Immature natural killer cell (primary cell): ENCODE data around the gene TMEM186. TPM values are rescaled to one million over a fixed set of nuclear protein-coding genes. Genes with fewer than 3 reads are reported as not detected.
"Not testable (repeated sequence)": the region's sequence is repeated elsewhere in the genome, so short reads cannot be mapped to it uniquely, and the experiment has no call there.

Source experiments
- DNase-seq, 3 donors: peaks; one replicate each; pipeline ENCODE4 v3.0.0; 2022; ENCODE audit warnings: mixed read lengths in 1 of 3
- H3K27ac Mint-ChIP-seq, 6 donors: one replicate each; pipeline ENCODE4 v1.8.0; 2020; ENCODE audit warnings: mixed read lengths in 6 of 6, mild to moderate bottlenecking in 5 of 6, inconsistent platforms in 4 of 6, moderate library complexity in 3 of 6
- H3K27me3 Mint-ChIP-seq, 3 donors: one replicate each; pipeline ENCODE4 v1.8.0; 2020 to 2021; ENCODE audit warnings: low read depth in 3 of 3, mild to moderate bottlenecking in 3 of 3, mixed read lengths in 3 of 3, moderate library complexity in 3 of 3, inconsistent platforms in 1 of 3
- H3K36me3 Mint-ChIP-seq, 3 donors: one replicate each; pipeline ENCODE4 v1.8.0; 2020; ENCODE audit warnings: mixed read lengths in 3 of 3, inconsistent platforms in 2 of 3, mild to moderate bottlenecking in 2 of 3
- H3K4me1 Mint-ChIP-seq, 2 donors: one replicate each; pipeline ENCODE4 v1.8.0; 2020; ENCODE audit warnings: inconsistent platforms in 2 of 2, mild to moderate bottlenecking in 2 of 2, mixed read lengths in 2 of 2, moderate library complexity in 1 of 2
- H3K4me3 Mint-ChIP-seq, 5 donors: one replicate each; pipeline ENCODE4 v1.8.0; 2020; ENCODE audit warnings: mild to moderate bottlenecking in 5 of 5, mixed read lengths in 5 of 5, inconsistent platforms in 3 of 5, moderate library complexity in 3 of 5
- H3K9me3 Mint-ChIP-seq, 6 donors: one replicate each; pipeline ENCODE4 v1.8.0; 2020; ENCODE audit warnings: mild to moderate bottlenecking in 6 of 6, mixed read lengths in 6 of 6, inconsistent platforms in 4 of 6, moderate library complexity in 3 of 6
- polyA plus RNA-seq, 3 donors: library from polyadenylated mRNA; unstranded; fragments of 300-500 nt; fragmentation: Illumina TruSeq; gene quantifications; one replicate each; pipeline ENCODE4 v1.2.3, GENCODE V29; 2021

TMEM186 gene
- polyA plus RNA-seq, 3 donors from 2014 or later: 6.1 to 8.3 (median 7.0) TPM

DNA sequence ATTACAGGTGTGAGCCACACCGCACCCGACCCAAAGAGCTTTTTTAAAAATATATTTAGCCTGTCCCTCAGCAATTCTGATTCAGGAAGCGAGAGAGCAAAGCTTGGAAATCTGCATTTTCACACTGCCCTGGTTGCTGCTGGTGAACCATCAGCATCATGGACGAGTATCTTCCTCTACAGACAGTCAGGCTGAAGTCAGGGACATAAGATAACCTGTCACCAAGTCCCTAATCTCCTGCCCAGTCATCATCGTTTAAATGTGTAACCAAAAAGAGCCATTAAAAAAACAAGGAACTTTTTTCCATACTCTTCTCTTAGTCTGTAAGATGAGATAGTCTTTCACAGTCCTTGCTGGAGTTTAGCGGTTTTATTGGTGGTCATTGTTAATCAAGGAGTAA, 6.9 kb upstream of the TMEM186 start:
- DNase-seq: no peak
- Mint-ChIP-seq H3K4me3 (no peak overlapping the region), H3K9me3 (no peaks in the 10 kb centered on the region), H3K27ac (no peak overlapping the region), H3K36me3 (peaks cover 15 to 43% (median 28%) of the 10 kb centered on the region in 3 donors), H3K27me3 (peaks cover 0 to 2% (median 2%) of the 10 kb centered on the region in 3 donors), H3K4me1 (peaks cover 2 to 12% of the 10 kb centered on the region in 2 donors)

DNA sequence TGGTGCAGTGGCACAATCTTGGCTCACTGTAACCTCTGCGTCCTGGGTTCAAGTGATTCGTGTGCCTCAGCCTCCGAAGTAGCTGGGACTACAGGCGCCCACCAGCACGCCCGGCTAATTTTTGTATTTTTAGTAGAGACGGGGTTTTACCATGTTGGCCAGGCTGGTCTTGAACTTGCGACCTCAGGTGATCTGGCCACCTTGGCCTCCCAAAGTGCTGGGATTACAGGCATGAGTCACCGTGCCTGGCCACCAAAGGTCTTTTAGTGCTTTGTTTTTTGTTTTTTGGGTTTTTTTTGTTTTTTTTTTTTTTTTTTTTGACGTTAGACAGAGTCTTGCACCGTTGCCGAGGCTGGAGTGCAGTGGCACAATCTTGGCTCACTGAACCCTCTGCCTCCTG, 6.3 kb upstream of the TMEM186 start:
- not testable (repeated sequence) for DNase-seq, H3K9me3 Mint-ChIP-seq, H3K27me3 Mint-ChIP-seq, H3K27ac Mint-ChIP-seq, H3K4me3 Mint-ChIP-seq
- Mint-ChIP-seq H3K4me1 (peaks cover 7 to 18% of the 10 kb centered on the region in 2 donors), H3K36me3 (peaks cover 15 to 39% (median 24%) of the 10 kb centered on the region in 3 donors)

DNA sequence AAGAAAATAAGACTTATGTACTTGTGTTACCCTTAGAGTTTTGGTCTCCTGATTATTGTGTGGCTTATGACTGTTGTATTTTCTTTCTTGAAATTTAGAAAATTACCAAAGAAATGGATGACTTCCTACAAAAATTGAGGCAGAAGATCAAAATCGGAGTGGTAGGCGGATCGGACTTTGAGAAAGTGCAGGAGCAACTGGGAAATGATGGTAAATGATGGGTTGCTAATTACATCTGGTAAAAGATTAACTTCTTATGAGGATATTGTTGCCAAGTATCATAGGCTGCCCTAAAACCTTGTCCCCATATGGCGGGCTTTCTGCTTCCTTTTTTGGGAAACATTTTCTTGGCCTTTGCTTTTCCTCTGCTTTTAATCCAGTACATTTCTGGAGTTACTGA, 4.3 kb upstream of the TMEM186 start:
- H3K4me1 Mint-ChIP-seq: peaks cover 25 to 38% of the 10 kb centered on the region in 2 donors
- no peak overlapping the region for H3K4me3 Mint-ChIP-seq
- peak overlapping the region in 1 of 6 donors; percentile 12 for H3K27ac Mint-ChIP-seq
- no peak for DNase-seq
- peaks cover 5 to 7% (median 6%) of the 10 kb centered on the region in 3 donors for H3K27me3 Mint-ChIP-seq
- H3K36me3 Mint-ChIP-seq: peaks cover 14 to 30% (median 15%) of the 10 kb centered on the region in 3 donors
- H3K9me3 Mint-ChIP-seq: no peaks in the 10 kb centered on the region

DNA sequence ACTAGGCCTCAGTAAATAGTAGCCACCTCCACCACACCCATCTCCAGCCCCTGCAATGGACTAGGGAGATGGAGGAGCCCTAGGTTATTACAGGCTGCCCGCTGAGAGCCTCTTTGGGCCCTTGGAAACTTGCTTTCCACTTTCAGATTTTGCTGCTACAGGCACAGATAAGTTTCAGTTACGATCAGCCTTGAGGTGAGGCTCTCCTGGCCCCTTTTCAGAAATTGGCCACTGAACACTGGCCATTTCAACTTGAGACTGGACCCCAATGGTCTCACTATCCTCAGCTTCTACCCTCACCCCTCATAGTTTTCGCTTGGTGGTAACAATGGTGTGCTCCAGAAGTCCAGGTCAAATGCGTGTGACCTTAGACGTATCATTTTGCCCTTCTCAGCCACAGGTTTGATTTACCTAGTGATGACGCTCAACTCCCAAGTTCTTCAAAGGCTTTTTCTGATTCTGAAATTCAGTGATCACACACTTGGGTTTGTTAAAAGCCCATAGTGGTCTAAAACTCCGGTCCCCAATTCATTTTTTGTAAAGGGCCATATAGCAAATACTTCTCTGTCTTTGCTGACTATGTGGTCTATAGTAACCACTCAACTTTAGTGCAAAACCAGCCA, 1.2 kb upstream of the TMEM186 start:
- peaks cover 29 to 43% of the 10 kb centered on the region in 2 donors for H3K4me1 Mint-ChIP-seq
- H3K27me3 Mint-ChIP-seq: peaks cover 5 to 7% (median 6%) of the 10 kb centered on the region in 3 donors
- H3K4me3 Mint-ChIP-seq: peak overlapping the region; percentile 92 to 97 (median 93)
- peaks cover 4 to 15% (median 8%) of the 10 kb centered on the region in 3 donors for H3K36me3 Mint-ChIP-seq
- peak overlapping the region; percentile 86 to 93 (median 90) for H3K27ac Mint-ChIP-seq
- no peaks in the 10 kb centered on the region for H3K9me3 Mint-ChIP-seq
- no peak for DNase-seq

DNA sequence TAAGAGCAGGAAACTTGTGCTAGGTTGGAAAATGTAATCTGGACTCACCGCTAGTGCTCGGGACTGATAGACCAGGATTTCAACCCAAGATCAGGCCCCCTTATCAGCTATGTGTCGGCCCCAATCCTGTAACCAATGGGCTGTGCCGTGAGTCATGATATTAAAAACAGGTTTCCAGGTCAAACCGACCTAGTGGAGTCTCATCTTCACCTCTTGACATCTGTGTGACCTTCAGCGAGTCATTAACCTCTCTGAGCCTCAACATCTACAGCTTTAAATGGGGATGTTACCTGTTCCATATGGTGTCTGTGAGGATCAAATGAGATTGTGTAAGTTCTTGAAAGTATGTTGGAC, 712 bp upstream of the TMEM186 start:
- Mint-ChIP-seq H3K27me3 (peaks cover 5 to 7% (median 6%) of the 10 kb centered on the region in 3 donors), H3K4me1 (peaks cover 29 to 43% of the 10 kb centered on the region in 2 donors), H3K4me3 (peak overlapping the region; percentile 92 to 97 (median 93)), H3K27ac (peak overlapping the region; percentile 86 to 93 (median 90)), H3K9me3 (no peaks in the 10 kb centered on the region), H3K36me3 (peaks cover 1 to 12% (median 5%) of the 10 kb centered on the region in 3 donors)
- DNase-seq: no peak

DNA sequence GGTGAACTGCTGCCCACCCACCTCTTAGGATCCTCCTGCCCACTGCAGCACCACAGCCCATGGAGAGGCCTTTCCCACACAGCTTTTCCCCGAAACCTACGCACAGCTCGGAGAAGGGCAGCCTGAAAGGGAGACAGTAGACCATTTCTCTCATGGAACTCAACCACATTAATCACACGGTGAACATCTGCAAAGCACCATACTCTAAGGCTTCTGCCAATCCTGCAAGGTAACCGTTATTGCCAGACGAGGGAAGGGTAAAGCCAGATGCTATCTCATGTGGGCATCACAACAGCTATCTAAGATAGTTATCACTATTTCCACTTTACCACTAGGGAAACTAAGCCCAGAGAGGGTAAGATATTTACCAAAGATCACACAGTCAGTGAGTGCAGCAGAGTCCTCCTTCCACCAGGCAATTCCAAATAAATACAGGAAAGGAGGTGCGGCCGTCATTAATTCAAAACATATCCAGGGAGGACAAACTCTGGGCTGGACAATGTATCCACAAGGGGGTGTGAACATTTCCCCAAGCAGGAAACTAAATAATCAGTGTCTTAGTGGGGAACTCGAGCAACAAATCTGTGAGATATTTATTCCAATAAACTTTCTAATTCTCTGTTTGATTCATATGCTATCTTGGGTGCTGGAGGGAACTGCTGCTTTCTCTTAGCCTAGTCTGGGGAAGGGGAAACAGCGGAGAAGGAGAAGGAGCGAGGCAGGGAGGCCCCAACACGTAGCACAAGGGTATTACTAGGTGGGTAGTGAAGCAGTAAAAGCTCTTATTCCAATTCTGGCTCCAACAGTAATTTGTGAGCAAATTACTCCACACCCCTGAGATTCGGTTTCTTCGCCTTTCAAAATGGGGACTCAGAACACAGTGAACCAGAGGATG, 723 bp downstream of the TMEM186 start:
- peak overlapping the region; percentile 92 to 97 (median 93) for H3K4me3 Mint-ChIP-seq
- H3K27me3 Mint-ChIP-seq: peaks cover 5 to 7% (median 6%) of the 10 kb centered on the region in 3 donors
- H3K4me1 Mint-ChIP-seq: peaks cover 29 to 43% of the 10 kb centered on the region in 2 donors
- H3K36me3 Mint-ChIP-seq: peaks cover 0 to 2% (median 0%) of the 10 kb centered on the region in 3 donors
- no peak for DNase-seq
- H3K27ac Mint-ChIP-seq: peak overlapping the region; percentile 86 to 93 (median 90)
- no peaks in the 10 kb centered on the region for H3K9me3 Mint-ChIP-seq

DNA sequence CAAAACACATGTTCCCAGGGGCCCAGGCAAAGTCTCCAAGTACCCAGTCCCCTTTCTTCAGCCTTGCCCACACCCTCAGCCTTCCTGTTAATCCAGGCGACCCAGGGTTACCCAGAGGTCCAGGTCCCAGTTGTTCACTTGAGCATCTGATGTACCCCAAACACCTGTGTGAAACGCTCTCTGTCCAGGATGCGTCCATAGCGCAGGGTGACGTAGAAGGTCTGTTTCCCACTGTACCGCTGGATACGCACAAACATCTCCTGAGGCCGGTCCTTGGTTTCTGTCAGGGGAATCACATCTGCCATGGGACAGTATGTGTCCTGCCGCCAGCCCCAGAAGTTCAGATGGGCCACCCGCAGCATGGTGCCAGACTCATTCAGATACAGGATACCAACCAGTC, 1.6 kb downstream of the TMEM186 start:
- H3K27me3 Mint-ChIP-seq: peaks cover 5 to 7% (median 6%) of the 10 kb centered on the region in 3 donors
- H3K27ac Mint-ChIP-seq: no peak overlapping the region
- H3K9me3 Mint-ChIP-seq: no peaks in the 10 kb centered on the region
- H3K36me3 Mint-ChIP-seq: no peaks in the 10 kb centered on the region
- peaks cover 29 to 38% of the 10 kb centered on the region in 2 donors for H3K4me1 Mint-ChIP-seq
- no peak for DNase-seq
- H3K4me3 Mint-ChIP-seq: peak overlapping the region in 2 of 5 donors; percentile 57 to 96

DNA sequence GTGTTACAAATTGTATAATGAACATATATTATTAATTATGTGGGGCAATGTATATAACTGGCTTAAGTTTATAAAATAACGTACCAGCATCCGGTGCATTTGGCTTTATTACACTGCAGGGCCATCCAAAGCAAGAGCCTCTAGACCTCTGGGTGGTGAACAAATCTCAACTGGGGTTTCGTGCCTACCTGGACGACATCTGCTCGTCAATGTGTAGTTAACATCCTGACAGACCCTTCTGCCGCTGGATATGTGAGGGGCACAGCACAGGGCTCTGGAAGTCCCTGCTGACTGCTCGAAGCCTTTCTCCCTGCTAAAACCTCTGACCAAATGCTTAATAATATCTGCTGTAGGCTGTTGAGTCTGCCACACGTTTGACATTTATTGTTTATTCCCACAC, 2.3 kb downstream of the TMEM186 start:
- Mint-ChIP-seq H3K9me3 (no peaks in the 10 kb centered on the region), H3K27me3 (peaks cover 5 to 7% (median 6%) of the 10 kb centered on the region in 3 donors), H3K4me1 (peaks cover 29 to 37% of the 10 kb centered on the region in 2 donors), H3K27ac (no peak overlapping the region), H3K4me3 (no peak overlapping the region), H3K36me3 (no peaks in the 10 kb centered on the region)
- no peak for DNase-seq

DNA sequence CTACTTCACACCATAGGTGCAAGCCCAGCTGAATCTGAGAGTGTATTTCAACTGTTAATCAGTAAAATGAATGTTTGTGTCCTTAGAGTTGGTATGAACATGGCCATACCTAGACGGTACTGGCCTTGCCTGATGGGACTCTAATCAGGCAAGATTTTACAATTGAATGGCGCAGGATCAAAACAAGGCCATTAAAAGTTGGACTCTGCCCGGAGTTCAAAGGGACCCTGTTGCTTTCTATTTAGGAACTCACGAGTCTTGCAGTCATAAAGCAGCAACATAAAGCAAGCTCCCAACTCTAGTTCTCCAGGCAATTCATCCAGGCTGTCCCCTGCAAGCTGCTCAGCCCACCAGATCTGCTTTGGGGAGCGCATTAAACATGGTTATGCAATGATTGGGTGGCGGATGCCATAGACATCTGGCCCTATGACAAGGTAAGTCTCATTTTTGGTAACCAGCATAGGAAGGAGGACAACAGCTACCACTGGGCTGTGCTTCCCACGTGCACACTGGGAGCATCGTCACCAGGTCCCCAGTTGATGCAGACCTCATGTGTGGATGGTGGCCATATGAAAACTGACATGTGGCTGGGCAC, 8.8 kb downstream of the TMEM186 start:
- H3K9me3 Mint-ChIP-seq: no peaks in the 10 kb centered on the region
- no peaks in the 10 kb centered on the region for H3K36me3 Mint-ChIP-seq
- no peak for DNase-seq
- no peak overlapping the region for H3K4me3 Mint-ChIP-seq
- no peaks in the 10 kb centered on the region for H3K4me1 Mint-ChIP-seq
- no peak overlapping the region for H3K27ac Mint-ChIP-seq
- peaks cover 0 to 2% (median 2%) of the 10 kb centered on the region in 3 donors for H3K27me3 Mint-ChIP-seq

DNA sequence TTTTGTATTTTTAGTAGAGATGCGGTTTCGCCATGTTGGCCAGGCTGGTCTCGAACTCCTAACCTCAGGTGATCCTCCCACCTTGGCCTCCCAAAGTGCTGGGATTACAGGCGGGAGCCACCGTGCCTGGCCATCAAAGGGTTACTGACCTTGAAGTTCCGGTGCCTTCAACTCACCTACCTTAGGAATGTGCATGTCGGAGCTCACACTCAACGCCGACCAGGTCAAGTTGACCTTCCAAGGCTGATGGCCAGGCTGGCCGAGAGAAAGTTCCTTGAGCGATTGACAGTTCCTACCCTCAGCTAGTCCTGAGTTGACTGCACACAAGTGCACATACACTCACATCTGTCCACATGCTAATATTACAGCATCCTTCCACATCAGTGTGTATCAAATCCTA, 11.1 kb downstream of the TMEM186 start:
- not testable (repeated sequence) for H3K27ac Mint-ChIP-seq, H3K9me3 Mint-ChIP-seq, H3K4me3 Mint-ChIP-seq, H3K27me3 Mint-ChIP-seq, H3K36me3 Mint-ChIP-seq, H3K4me1 Mint-ChIP-seq, DNase-seq

DNA sequence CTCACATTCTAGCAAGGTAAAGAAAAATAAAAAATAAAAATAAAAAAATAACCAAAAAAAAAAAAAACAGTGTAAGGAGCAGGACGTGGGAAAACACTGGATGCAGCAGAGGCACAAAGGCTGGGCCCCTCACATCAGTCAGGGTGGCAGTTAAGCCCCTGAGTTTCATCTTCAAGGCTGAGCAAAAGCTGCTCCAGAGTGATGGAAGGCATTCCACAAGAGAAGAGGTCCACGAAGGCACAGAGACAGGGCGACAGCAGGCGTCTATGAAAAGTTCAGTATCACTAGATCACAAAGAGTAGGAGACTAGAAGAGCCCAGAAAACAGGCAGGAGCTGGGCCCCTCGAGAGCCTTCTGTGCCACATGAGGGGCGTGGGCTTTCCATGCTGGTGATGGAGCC, 12.0 kb downstream of the TMEM186 start:
- H3K4me3 Mint-ChIP-seq: no peak overlapping the region
- H3K9me3 Mint-ChIP-seq: no peaks in the 10 kb centered on the region
- H3K27ac Mint-ChIP-seq: no peak overlapping the region
- H3K4me1 Mint-ChIP-seq: no peaks in the 10 kb centered on the region
- no peak for DNase-seq
- H3K36me3 Mint-ChIP-seq: peaks cover 5 to 12% (median 7%) of the 10 kb centered on the region in 3 donors
- H3K27me3 Mint-ChIP-seq: peaks cover 0 to 2% (median 2%) of the 10 kb centered on the region in 3 donors

DNA sequence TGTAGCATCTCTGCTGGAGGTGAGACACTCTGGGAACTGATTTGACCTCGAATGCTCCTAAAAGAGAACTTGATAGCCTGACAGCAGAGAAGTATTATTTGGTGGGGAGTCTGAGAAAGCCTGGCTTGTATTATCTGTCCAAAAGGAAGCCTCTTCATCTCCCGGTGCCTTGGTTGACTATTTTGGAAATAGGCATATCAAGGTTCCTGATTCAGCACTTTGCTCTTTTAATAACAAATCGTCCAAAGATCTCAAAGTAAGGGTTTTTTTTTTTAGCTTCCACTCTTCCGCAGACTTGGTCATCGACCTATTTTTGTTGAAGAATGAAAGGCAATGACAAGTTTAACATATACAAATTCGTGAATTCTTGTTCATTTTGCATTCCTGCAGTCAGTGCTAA, 14.8 kb downstream of the TMEM186 start:
- peaks cover 9 to 18% (median 11%) of the 10 kb centered on the region in 3 donors for H3K36me3 Mint-ChIP-seq
- H3K4me1 Mint-ChIP-seq: no peaks in the 10 kb centered on the region
- no peaks in the 10 kb centered on the region for H3K9me3 Mint-ChIP-seq
- H3K27ac Mint-ChIP-seq: no peak overlapping the region
- no peak overlapping the region for H3K4me3 Mint-ChIP-seq
- peaks cover 0 to 2% (median 2%) of the 10 kb centered on the region in 3 donors for H3K27me3 Mint-ChIP-seq
- DNase-seq: no peak

DNA sequence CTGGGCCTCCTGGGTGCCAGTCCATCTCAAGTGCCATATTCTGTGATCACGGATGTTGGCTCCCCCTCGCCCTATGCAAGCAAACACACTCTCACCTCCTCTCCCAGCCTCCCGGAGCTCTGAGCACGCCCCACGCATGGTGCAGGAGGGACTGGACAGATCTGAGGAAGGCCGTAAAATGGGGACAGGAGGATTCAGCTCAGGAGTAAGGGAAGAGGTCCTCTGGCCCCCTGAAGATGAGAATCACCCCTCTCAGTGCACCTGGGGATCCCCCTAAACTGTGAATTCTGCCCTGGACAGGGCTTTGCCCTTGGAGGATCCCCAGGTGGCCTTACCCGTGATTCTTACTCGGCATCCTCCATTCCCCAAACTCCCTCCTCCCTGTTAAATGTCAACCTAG, 15.6 kb downstream of the TMEM186 start:
- H3K4me1 Mint-ChIP-seq: no peaks in the 10 kb centered on the region
- no peak overlapping the region for H3K27ac Mint-ChIP-seq
- H3K27me3 Mint-ChIP-seq: peaks cover 0 to 3% (median 2%) of the 10 kb centered on the region in 3 donors
- DNase-seq: no peak
- H3K4me3 Mint-ChIP-seq: no peak overlapping the region
- no peaks in the 10 kb centered on the region for H3K9me3 Mint-ChIP-seq
- H3K36me3 Mint-ChIP-seq: peaks cover 14 to 23% (median 14%) of the 10 kb centered on the region in 3 donors

DNA sequence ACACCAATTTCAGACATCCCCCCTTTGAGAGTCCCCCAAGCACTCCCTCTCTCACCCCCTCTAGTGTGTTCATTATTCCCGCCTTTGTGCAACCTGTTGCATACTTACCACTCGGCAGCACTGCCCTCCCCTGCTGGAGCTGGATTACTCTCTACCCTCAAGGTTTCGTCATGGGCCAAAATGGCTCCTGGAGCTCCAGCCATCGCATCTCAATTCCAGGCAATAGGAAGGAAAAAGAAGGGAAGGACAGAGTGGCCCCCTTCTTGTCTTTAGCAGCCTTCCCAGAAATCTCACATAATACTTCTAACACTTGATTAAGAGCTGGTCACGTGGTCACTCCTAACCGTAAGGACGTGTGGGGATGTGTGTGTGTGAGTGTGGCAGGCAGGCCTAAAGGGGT, 20.2 kb downstream of the TMEM186 start:
- Mint-ChIP-seq H3K27ac (no peak overlapping the region), H3K4me3 (no peak overlapping the region), H3K4me1 (no peaks in the 10 kb centered on the region), H3K9me3 (no peaks in the 10 kb centered on the region), H3K27me3 (peaks cover 0 to 1% (median 0%) of the 10 kb centered on the region in 3 donors), H3K36me3 (peaks cover 41 to 44% (median 42%) of the 10 kb centered on the region in 3 donors)
- DNase-seq: no peak
